ENCODE data around the gene DUSP9.

- no peak for TF ChIP-seq CTCF (IDR thresholded peaks at IDR 0.05)
- TF ChIP-seq POLR2A (IDR thresholded peaks at IDR 0.05) = no peak
Measured at GRCh38 chrX:153608376-153608775, 38.6 kb upstream of the DUSP9 start.

Data from thyroid gland (tissue), 4 donors.